ENCODE results near the gene PPP6R2. TPM values are rescaled to one million over a fixed set of nuclear protein-coding genes. Genes with fewer than 3 reads are reported as not detected.

Gene PPP6R2
- polyA plus RNA-seq, 3 donors = 9.1 to 74.5 (median 10.3) TPM

DNA sequence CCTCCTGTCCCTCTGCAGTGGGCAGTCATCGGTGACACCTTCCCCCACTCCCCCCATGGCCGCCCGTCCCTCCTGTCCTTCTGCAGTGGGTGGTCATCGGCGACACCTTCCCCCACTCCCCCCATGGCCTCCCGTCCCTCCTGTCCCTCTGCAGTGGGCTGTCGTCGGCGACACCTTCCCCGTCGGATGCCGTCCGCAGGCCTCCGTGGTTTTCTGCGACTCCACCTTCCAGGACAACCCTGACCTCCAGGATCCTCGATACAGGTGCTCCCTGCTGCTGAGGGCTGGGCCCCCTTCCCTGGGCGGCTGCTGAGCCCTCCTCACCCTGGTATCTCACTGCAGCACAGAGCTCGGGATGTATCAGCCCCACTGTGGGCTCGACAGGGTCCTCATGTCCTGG, 145.8 kb downstream of the PPP6R2 start:
- Histone ChIP-seq H3K27me3 (ENCODE audit: control insufficient read depth in 2 of 2, insufficient read depth in 2 of 2, low read length in 2 of 2) (no peaks in the 10 kb centered on the region), H3K4me1 (ENCODE audit: control insufficient read depth in 1 of 2, insufficient read depth in 2 of 2, low read length in 2 of 2) (peaks cover 0 to 9% of the 10 kb centered on the region in 2 donors), H2AFZ (ENCODE audit: insufficient read depth, low read depth, low read length, poor library complexity, severe bottlenecking) (no peak overlapping the region), H3K27ac (ENCODE audit: low read depth in 1 of 2, low read length in 2 of 2) (no peak overlapping the region), H3K79me2 (ENCODE audit: insufficient read depth, low read length) (no peaks in the 10 kb centered on the region), H3K9ac (ENCODE audit: insufficient read depth, low read length, poor library complexity, severe bottlenecking) (no peak overlapping the region), H3K4me2 (replicated peaks; ENCODE audit: extremely low read depth, low read length, poor library complexity, severe bottlenecking) (no peak overlapping the region), H3K36me3 (replicated peaks in 1 of 2; ENCODE audit: control insufficient read depth in 1 of 2, insufficient read depth in 2 of 2, low read length in 2 of 2) (no peaks in the 10 kb centered on the region), H3K9me3 (replicated peaks in 1 of 2; ENCODE audit: control insufficient read depth in 1 of 2, insufficient read depth in 1 of 2, low read length in 2 of 2) (no peaks in the 10 kb centered on the region), H4K20me1 (ENCODE audit: insufficient read depth, low read length) (no peaks in the 10 kb centered on the region), H3K4me3 (replicated peaks in 1 of 3; ENCODE audit: low read depth in 2 of 3, low read length in 3 of 3) (no peak overlapping the region)
- H3K27ac Mint-ChIP-seq = peak overlapping the region in 1 of 7 donors; percentile 15
- H3K9me3 Mint-ChIP-seq = no peaks in the 10 kb centered on the region
- no peak for DNase-seq
- 94% methylated on average over 19 of the region's 19 CpGs for WGBS (ENCODE audit: insufficient coverage)
- H3K27me3 Mint-ChIP-seq (ENCODE audit: low read depth in 3 of 3) = peaks cover 8 to 22% (median 10%) of the 10 kb centered on the region in 3 donors
- peaks cover 8% of the 10 kb centered on the region for H3K4me1 Mint-ChIP-seq
- intact Hi-C loops (cut with micrococcal nuclease) = no loop called here
- H3K4me3 Mint-ChIP-seq = no peak overlapping the region
- no peaks in the 10 kb centered on the region for H3K36me3 Mint-ChIP-seq
- TF ChIP-seq, protein P1, sequence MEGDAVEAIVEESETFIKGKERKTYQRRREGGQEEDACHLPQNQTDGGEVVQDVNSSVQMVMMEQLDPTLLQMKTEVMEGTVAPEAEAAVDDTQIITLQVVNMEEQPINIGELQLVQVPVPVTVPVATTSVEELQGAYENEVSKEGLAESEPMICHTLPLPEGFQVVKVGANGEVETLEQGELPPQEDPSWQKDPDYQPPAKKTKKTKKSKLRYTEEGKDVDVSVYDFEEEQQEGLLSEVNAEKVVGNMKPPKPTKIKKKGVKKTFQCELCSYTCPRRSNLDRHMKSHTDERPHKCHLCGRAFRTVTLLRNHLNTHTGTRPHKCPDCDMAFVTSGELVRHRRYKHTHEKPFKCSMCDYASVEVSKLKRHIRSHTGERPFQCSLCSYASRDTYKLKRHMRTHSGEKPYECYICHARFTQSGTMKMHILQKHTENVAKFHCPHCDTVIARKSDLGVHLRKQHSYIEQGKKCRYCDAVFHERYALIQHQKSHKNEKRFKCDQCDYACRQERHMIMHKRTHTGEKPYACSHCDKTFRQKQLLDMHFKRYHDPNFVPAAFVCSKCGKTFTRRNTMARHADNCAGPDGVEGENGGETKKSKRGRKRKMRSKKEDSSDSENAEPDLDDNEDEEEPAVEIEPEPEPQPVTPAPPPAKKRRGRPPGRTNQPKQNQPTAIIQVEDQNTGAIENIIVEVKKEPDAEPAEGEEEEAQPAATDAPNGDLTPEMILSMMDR (IDR thresholded peaks at IDR 0.05) = no peak

DNA sequence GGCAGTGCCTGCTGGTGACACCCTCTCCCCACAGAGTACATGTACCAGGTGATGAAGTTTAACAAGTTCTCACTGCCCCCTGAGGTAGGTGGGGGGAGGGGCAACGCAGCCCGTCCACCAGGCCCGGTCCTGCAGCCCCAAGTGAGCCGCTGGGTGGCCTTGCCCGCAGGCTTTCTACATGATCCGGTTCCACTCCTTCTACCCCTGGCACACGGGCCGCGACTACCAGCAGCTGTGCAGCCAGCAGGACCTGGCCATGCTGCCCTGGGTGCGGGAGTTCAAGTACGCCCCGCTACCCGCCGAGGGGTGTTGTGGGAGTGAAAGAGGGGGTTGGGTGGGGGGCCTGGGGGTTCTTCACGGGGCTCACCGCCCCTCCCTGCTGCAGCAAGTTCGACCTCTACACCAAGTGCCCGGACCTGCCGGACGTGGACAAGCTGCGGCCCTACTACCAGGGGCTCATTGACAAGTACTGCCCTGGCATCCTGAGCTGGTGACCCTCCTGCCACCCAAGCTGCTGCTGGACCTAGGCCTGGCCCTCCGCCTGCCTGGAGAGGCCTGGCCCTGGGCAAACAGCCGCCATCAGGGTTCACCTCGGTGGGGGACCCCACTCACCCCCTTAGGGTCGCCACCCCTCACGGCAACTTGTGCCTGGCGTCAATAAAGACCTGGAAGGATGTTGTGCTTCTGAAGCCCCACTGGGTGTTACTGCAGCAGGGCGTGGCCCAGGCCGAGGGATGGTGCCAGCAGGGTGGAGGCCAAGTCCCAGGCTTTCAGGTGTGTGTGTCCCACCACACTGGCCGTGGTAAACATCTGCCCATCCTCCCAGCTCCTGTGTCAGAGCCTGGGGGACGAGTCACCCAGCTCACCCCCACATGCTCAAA, 146.5 kb downstream of the PPP6R2 start:
- DNase-seq = no peak
- 87% methylated on average over 21 of the region's 31 CpGs for WGBS (ENCODE audit: insufficient coverage)
- no peak overlapping the region for H3K27ac Mint-ChIP-seq
- Histone ChIP-seq H4K20me1 (ENCODE audit: insufficient read depth, low read length) (no peaks in the 10 kb centered on the region), H2AFZ (ENCODE audit: insufficient read depth, low read depth, low read length, poor library complexity, severe bottlenecking) (no peak overlapping the region), H3K27me3 (ENCODE audit: control insufficient read depth in 2 of 2, insufficient read depth in 2 of 2, low read length in 2 of 2) (no peaks in the 10 kb centered on the region), H3K4me2 (replicated peaks; ENCODE audit: extremely low read depth, low read length, poor library complexity, severe bottlenecking) (no peak overlapping the region), H3K9me3 (replicated peaks in 1 of 2; ENCODE audit: control insufficient read depth in 1 of 2, insufficient read depth in 1 of 2, low read length in 2 of 2) (no peaks in the 10 kb centered on the region), H3K79me2 (ENCODE audit: insufficient read depth, low read length) (no peaks in the 10 kb centered on the region), H3K9ac (ENCODE audit: insufficient read depth, low read length, poor library complexity, severe bottlenecking) (no peak overlapping the region), H3K4me1 (ENCODE audit: control insufficient read depth in 1 of 2, insufficient read depth in 2 of 2, low read length in 2 of 2) (peaks cover 0 to 9% of the 10 kb centered on the region in 2 donors), H3K36me3 (replicated peaks in 1 of 2; ENCODE audit: control insufficient read depth in 1 of 2, insufficient read depth in 2 of 2, low read length in 2 of 2) (no peaks in the 10 kb centered on the region), H3K4me3 (replicated peaks in 1 of 3; ENCODE audit: low read depth in 2 of 3, low read length in 3 of 3) (no peak overlapping the region), H3K27ac (ENCODE audit: low read depth in 1 of 2, low read length in 2 of 2) (no peak overlapping the region)
- H3K36me3 Mint-ChIP-seq = no peaks in the 10 kb centered on the region
- H3K4me3 Mint-ChIP-seq = no peak overlapping the region
- intact Hi-C loops (cut with micrococcal nuclease) = loop anchor here in 1 of 2 donors (10.0 kb wide), 1 partner anchor 135 kb away; no protein-coding TSS in a partner anchor
- H3K4me1 Mint-ChIP-seq = peaks cover 8% of the 10 kb centered on the region
- TF ChIP-seq, protein P1 (IDR thresholded peaks at IDR 0.05) = no peak
- H3K9me3 Mint-ChIP-seq = no peaks in the 10 kb centered on the region
- H3K27me3 Mint-ChIP-seq (ENCODE audit: low read depth in 3 of 3) = peaks cover 8 to 21% (median 11%) of the 10 kb centered on the region in 3 donors
